ENCODE results near the gene GSK3A.

Gene GSK3A

DNA sequence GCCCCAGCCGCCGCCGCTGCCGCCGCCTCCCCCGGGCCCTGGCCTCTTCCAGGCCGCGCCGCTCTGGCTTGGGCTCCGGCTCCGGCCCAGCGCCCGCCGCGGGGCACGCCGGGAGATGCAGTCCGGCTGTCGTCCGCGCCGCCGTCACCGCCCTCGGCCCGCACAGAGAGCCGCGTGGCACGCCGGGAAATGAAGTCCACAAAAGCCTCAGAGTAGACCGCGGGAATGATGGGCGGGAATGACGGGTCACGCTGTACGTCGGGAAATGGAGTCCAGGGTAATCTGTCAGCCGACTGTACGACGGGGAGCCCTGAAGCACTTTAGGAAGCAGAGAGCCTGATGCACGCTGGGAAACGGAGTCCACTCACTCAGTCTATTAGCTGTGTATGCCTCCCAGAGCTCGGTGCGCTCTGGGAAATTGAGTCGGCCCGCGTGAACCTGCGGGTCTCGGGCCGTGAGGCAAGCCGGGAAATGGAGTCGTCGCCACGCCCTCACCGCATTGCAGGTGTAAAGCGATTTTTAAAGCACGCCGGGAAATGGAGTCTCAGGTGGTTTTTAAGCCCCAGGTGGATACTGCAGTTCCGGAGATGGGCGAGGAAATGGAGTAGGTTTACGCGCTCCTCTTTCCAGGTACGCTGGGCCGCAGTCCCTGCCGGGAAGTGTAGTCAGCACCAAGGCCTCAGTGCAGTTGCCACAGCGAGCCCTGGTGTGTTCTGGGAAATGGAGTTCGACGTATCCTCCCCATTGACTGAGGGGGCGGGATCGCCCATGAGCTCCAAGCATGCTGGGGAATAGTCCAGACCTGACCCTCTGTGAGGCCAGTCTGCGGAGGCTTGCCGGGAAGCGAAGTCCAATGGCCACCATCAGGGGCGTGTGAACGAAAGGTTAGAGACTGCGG, at the start of gene GSK3A:
Gene GSK3A (minus strand): TSS at position 91 of the 898 bp plus-strand sequence. CDS start 137 bp downstream, outside the sequence.
- peak; percentile 96 for DNase-seq (ENCODE audit: low spot score)

DNA sequence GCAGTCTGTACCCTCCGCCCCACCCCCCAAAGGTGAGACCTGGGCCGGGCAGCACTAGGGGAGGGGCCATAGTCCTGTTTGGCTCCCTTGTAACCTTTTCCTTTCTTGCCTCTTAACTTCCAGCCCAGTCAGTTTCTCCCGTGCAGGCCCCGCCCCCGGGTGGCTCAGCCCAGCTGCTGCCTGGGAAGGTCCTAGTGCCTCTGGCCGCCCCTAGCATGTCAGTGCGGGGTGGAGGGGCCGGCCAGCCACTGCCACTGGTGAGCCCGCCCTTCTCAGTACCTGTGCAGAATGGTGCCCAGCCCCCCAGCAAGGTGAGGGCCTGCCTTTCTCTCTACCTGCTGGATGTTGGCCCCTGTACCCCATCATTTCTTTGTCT, 49.0 kb upstream of the GSK3A start:
- no peak for DNase-seq (ENCODE audit: low spot score)

DNA sequence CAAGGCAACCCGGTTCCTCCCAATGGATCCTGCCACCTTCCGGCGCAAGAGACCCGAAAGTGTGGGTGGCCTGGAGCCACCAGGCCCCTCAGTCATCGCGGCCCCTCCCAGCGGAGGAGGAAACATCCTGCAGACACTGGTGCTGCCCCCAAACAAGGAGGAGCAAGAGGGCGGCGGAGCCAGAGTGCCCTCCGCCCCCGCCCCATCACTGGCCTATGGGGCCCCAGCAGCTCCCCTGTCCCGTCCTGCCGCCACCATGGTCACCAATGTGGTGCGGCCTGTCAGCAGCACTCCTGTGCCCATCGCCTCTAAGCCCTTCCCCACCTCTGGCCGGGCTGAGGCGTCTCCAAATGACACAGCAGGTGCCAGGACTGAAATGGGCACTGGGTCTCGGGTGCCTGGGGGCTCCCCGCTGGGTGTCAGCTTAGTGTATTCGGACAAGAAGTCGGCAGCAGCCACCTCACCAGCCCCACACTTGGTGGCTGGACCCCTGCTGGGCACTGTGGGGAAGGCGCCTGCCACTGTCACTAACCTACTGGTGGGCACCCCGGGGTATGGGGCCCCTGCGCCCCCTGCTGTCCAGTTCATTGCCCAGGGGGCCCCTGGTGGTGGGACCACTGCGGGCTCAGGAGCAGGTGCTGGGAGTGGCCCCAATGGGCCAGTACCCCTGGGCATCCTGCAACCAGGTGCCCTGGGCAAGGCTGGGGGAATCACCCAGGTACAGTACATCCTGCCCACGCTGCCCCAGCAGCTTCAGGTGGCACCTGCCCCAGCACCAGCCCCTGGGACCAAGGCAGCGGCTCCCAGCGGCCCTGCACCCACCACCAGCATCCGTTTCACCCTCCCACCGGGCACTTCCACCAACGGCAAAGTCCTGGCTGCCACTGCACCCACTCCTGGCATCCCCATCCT, 48.4 kb upstream of the GSK3A start:
- no peak for DNase-seq (ENCODE audit: low spot score)

DNA sequence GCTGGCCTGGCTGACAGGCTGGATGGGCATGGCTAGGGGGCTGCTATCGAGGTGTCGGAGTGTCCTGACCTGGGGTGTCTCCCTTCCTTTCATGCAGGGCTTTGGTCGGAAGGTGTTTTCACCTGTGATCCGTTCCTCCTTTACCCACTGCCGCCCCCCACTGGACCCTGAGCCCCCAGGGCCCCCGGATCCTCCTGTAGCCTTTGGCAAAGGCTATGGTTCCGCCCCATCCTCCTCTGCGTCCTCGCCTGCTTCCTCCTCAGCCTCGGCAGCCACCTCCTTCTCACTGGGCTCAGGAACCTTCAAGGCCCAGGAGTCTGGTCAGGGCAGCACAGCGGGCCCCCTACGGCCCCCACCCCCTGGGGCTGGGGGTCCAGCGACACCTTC, 47.7 kb upstream of the GSK3A start:
- DNase-seq (ENCODE audit: low spot score), result no peak

DNA sequence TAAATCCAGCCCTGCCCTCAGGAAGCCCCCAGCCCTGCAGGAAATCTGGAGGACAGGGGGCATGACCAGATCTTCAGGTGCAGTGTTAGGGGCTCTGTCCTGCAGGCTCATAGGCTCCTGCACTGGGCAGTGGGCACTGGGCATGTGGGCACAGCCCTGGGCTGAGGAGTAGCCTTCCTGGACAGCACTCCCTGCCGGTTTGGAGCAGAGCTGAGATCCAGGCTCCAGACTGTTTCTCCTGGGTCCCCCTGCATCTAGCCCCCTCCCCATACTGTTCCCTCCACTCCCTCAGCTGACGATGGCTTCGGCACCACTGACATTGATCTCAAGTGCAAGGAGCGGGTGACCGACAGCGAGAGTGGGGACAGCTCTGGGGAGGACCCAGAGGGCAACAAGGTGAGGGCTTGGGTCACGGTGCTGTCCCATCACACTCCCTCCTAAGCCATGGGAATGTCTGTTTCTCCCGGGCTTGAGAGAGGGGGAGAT, 47.2 kb upstream of the GSK3A start:
- DNase-seq (ENCODE audit: low spot score), result no peak

DNA sequence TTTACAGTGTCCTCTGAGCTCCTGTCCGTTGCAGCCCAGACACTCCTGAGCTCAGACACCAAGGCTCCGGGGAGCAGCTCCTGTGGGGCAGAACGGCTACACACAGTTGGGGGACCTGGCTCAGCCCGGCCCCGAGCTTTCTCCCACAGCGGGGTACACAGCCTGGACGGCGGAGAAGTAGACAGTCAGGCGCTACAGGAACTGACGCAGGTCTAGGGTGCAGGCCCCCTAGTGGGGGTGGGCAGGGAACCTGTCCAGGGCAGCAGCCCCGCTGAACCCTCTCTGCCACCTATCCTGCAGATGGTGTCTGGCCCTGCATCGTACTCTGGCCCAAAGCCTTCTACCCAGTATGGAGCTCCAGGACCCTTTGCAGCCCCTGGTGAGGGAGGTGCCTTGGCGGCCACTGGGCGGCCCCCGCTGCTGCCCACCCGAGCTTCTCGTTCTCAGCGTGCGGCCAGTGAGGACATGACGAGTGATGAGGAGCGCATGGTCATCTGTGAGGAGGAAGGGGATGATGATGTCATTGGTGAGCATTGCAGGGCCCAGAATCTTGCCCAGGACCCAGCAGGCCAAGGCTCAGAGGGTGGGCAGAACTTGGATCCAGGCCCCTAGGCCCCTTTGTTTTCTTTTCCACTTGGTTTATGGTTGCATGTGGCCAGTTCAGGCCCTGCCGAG, 46.6 kb upstream of the GSK3A start:
- no peak for DNase-seq (ENCODE audit: low spot score)

DNA sequence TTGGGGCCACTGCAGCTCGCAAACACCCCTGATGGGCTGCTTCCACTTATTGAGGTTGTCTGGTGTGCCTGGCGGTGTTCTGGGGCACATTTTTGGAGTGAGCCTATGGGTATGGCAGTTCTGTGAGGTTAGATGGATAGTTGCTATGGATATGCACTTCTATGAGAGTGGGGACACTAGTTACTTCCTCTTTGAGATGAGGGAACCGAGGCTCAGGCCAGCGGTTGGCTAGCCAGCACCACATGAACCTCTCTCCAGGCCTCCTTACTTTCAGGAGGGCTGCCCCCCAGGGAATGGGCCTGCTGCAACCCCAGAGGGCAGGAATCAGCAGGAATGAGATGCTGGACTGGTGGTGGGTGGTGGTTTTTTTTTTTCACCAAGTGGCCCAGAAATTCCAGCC, 46.0 kb upstream of the GSK3A start:
- no peak for DNase-seq (ENCODE audit: low spot score)

DNA sequence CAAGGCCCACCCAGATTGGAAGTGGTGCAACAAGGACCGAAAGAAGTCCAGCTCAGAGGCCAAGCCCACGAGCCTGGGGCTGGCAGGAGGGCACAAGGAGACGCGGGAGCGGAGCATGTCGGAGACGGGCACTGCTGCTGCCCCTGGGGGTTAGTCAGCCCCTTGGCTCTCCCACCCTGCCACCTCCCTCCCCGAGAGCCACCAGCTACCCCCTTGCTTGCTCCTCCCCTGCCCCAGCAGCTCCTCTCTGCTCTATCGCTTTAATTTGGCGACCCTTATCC, 45.4 kb upstream of the GSK3A start:
- no peak for DNase-seq (ENCODE audit: low spot score)

DNA sequence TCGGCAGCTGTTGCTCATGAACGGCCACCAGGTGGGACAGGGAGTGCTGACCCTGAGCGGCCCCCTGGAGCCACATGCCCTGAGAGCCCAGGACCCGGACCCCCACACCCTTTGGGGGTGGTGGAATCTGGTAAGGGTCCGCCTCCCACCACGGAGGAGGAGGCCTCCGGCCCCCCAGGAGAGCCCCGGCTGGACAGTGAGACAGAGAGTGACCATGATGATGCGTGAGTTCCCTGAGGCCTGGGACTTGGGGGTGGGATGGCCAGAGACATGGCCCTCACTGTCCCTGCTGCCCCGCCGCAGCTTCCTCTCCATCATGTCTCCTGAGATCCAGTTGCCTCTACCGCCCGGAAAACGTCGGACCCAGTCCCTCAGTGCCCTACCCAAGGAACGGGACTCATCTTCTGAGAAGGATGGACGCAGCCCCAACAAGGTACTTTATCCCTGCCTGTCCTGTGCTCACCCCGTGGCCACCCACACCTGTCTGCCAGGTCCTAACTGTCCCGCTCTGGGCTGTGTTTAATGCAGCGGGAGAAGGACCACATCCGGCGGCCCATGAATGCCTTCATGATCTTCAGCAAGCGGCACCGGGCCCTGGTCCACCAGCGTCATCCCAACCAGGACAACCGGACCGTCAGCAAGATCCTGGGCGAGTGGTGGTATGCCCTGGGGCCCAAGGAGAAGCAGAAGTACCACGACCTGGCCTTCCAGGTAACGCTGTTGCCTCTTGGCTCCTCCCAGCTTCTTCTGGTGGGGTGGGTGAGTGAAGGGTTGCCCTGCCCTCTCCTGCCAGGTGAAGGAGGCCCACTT, 44.8 kb upstream of the GSK3A start:
- no peak for DNase-seq (ENCODE audit: low spot score)

DNA sequence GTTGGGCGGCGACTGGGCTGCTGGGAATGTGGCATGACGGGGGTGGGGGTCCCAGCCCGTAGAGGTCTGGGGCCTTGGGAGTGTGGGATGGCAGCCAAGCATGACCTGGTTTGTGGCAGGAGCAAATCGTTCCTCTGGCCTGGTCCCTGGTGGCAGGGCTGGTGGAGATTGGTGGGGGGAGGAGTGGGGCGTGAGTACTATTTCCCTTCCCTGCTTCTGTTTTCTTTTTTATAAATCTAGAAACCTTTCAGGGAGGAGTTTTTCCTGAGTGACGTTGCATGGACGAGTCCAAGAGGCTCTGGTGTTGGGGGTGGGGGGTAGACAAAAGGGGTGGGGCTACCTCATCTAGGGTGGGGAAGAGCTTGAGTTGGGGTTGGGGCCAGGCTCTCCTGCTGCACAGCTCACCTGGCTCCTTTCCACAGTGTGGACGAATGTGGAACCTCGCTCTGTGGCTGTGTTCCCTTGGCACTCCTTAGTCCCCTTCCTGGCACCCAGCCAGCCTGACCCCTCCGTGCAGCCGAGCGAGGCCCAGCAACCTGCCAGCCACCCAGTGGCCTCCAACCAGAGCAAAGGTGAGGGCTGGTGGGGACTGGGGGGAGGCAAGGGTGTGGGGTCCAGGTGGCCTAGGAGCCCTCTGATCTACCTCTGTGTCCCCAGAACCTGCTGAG, 44.1 kb upstream of the GSK3A start:
- DNase-seq (ENCODE audit: low spot score), result no peak

DNA sequence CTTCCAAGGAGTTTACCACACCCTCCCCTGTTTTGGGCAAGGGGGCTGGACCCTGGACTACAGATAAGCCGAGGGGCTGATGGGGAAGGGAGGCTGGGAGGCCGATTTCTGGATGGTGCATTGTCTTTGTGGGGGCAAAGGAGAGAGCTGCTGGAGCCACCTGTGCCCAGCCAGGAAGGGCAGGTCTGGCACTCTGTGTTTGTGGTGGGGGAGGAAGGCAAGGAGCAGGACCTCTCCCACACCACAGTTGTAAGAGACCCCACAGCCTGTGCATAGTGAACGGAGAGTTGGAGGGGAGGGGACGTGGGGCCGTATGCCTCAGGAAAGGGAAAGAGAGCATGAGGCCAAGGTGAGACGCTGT, 43.6 kb upstream of the GSK3A start:
- DNase-seq (ENCODE audit: low spot score), result no peak

DNA sequence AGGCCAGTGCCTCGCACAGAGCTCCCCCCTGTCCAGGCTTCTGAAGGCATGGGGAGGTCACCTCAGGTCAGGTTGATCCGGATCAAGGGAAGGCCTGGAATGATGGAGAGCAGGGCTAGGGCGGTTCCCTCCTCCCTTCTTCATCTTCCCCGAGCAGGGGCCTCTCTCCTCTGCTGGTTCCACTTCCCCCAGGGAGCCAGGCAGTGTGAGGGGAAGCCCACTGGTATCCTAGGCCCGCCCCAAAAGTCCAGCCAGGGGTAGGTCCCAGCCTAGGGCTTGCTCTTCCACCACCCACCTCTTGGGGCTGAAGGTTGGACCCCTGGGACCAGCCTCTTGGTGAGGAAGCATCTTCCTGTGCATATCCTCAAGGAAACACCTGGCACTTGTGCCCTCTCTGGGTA, 43.1 kb upstream of the GSK3A start:
- DNase-seq (ENCODE audit: low spot score), result no peak

DNA sequence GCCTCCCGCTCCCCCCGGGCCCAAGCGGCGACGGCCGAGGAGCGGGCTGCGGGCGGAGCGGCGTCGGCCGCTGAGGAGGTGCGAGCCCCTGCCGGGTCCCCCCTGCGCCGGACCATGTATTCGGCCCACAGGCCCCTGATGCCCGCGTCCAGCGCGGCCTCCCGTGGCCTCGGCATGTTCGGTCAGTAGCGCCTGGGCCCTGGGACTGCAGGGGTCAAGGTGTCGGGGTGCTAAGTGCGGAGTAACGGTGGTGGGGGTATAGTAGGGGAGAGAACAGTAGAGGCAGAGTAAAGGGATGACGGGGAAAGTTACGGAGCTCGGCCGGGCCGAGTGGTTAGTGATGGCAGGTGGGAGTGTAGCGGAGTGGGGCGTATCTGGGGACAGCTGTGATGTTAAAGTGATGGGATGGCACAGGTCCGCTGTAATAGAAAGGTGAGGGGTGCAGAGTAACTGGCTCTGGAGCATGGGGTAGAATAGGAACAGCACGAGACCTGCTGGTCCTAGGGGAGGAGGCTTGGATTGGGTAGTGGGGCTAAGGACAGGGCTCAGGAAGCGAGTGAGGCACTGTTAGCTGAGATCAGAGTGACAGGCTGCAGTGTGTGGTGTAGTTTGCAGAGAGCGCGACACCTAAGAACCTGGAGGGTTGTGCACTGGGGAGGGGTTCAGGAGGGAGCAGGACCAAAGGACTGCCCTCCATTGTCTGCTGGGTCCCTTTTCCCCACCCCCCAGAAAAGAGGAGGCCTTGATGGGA, 42.4 kb upstream of the GSK3A start:
- no peak for DNase-seq (ENCODE audit: low spot score)

DNA sequence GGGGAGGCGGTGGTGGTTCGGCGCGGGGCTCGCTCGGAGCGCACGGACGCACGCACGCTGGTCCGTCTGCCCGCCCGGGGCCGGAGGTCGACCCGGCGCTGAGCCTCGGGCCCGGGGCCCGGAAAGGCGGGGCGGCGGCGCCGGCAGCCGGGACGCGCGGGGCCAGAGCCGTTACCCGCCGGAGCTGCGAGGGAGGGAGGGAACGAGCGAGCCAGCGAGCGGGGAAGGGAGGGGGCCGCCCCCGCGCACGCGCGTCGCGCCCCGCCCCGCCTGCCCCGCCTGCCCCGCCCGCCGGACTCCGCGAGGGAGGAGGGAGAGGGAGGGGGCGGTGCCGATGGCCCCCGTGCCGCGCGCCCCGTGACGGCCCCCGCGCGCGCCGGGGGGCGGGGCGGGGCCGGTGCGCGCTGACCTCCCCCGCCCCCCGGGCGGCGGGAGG, 41.7 kb upstream of the GSK3A start:
- DNase-seq (ENCODE audit: low spot score), result no peak

DNA sequence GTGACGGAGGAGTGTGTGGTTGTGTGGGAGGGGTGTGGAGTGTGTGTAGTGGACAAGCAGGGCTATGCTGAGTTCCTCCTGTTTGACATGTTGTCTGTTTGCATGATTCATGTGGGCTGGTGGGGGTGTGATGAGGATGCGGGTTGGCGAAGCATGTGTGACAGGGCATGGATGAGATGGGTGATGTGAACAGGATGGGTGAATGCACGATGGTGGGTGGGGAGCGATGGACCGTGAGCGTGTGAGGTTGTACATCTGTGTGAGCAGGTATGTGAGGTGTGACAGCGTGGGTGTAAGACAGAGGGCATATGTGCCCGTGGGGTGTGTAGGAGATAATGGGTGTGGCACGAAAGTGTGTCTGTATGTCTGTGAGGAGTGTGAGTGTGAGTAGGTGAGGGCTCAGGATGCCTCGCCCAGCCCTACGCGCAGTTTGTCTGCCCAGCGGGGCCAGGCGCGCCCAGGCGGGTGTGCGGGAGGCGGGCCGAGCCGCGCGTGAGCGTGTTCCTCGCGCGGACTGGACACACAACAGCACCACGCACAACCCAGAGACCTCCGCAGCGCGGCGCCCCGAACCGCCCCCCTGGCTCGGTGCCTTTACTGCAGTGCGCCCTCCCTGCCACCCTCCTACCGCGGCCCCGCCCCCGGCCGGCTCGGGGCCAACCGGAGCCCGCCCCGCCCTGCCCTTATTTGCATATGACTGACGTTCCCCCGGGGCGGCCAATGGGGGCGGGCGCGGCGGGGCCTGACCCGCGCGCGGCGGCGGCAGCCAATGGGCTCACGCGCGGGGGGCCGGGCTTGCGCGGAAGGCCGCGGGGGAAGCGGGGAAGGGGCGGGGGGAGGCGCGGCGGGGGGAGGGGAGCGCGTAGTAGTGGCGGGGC, 41.0 kb upstream of the GSK3A start:
- DNase-seq (ENCODE audit: low spot score), result peak; percentile 85

DNA sequence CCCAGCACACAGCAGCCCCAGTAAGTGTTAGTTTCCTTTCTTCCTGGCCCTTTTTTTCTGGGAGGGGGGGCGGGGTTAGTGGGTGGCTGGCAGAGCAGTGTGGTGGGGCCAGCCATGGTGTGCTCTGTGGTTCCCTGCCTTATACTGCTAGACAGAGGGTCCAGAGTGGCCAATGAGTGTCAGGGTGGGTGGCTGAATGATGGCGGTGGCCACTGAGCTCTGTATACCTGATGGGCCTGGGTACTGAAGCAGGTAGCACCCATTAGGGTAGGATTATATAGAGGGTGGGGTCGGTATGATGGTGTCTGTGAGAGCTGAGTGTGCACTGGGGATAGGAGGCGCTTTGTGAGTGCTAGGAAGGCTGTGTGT, 40.4 kb upstream of the GSK3A start:
- no peak for DNase-seq (ENCODE audit: low spot score)

DNA sequence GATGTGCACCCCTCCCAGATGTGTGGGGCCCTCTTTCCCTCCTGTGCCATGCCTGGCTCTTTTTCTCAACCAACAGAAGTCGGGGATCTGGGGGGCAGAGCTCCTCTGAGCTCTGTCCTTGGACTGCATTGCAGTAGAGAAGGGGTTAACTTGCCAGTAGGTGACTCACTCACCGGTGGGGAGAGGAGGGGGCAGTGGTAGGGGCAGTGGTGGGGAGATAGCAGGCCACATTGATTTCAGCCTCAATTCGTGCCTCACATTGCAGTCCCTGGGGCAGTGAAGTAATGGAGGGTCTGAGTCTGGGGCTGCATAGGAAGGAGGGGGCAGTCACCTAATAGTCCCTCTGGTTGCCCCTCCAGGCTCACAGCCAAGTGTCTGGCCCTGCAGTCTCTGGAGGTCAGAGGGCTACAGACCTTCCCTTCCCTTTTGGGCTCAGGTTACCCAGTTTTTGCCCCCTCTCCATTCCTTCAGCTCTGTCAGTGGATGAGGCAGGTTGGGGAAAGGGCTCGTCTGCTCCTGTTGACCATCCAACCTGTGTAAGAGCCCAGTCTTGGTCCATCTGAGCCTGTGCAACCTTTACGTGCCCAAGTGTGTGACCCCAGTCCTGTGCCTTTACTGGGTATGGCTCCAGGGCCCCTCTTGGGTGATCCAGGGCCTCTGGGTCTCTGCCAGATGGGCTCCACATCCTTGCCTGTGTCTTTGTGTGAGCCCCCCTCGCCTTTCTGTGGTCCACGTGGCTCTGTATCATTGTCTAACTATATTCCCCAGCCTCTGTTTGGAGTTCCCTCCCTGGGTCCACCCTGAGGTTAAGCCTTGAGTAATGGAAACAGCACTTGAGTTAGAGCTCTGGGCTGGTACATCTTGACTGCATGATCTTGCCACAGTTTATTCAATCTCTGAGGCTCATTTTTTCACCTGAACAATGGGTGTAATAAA, 39.7 kb upstream of the GSK3A start:
- no peak for DNase-seq (ENCODE audit: low spot score)

DNA sequence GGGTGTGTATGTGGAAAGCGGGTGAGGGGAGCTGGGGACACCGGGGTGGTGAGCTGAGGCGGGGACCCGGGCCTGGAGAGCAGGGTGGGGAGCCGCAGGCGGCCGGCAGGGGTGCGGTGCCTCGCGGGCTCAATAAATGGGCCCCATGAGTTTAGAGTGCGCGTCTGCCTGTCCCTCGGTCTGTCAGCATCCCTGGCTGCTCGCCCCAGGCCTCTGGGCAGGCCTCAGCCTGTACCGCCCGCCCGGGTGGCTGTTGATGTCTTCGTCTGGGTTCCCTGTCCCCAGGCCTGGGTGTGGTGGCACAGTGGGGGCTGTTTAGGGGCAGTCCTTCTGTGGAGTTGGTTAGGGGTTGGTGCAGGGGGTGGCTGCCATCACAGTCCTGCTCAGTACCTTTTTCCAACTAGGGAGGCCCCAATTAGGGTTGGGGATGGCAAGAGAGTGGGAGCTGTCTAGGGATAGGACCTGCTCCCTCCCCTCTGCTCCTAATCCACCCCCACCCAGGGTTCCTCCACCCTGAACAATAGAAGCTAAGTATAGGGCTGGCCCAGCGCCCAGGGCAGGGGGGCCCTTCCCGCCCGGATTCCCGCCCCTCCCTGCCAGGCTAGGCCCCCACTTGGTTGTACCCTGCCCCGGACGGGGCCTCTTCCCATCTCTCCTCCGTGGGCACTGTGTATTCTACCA, 38.9 kb upstream of the GSK3A start:
- DNase-seq (ENCODE audit: low spot score), result no peak

Measured in kidney capillary endothelial cell (primary cell).